ENCODE data around the gene MACF1. TPM values are rescaled to one million over a fixed set of nuclear protein-coding genes. Genes with fewer than 3 reads are reported as not detected.
"Not testable (repeated sequence)": the region's sequence is repeated elsewhere in the genome, so short reads cannot be mapped to it uniquely, and the experiment has no call there.

MACF1 gene
- total RNA-seq, 4 donors from 2014 or later = 78.7 to 139 (median 113) TPM

DNA sequence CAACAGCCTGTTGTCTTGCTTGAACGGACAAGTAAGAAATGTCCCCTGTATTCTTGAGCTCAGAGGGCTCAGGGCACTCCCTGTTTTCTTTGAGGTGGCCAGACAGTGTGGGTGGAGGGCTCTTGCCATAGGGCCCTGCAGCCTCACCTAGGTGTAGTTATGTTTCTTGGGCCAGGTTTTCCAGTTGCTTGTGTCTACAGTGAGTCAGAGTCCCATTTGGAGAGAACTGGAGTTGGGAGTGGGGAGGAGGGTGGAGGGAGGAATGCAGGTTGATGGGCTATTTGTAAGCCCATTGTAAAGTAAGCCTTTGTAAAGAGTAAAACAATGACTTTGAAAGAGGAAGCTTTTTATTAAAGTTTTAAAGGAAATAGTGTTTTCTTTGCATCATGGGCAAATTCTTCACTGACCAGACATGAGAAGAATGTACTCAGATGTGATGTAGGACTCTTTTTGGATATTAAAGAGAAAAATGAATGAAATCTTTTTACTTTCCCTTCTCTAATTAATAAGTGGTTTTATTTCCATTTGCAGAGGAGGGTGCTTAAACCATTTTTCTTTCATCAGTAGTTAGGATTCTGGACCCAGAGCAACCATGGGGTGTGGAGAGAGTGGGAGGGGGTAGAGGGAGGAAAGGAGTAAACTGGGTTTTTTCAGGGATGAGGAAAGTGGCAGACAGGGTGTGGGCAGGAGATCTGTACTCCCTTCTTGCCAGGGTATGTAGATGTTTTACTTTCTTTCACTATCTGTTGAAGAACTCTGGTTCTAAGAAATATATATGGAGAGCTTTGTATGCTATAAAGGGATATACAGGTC is 45.1 kb upstream of the MACF1 start:
- TF ChIP-seq, protein P1, sequence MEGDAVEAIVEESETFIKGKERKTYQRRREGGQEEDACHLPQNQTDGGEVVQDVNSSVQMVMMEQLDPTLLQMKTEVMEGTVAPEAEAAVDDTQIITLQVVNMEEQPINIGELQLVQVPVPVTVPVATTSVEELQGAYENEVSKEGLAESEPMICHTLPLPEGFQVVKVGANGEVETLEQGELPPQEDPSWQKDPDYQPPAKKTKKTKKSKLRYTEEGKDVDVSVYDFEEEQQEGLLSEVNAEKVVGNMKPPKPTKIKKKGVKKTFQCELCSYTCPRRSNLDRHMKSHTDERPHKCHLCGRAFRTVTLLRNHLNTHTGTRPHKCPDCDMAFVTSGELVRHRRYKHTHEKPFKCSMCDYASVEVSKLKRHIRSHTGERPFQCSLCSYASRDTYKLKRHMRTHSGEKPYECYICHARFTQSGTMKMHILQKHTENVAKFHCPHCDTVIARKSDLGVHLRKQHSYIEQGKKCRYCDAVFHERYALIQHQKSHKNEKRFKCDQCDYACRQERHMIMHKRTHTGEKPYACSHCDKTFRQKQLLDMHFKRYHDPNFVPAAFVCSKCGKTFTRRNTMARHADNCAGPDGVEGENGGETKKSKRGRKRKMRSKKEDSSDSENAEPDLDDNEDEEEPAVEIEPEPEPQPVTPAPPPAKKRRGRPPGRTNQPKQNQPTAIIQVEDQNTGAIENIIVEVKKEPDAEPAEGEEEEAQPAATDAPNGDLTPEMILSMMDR (IDR thresholded peaks at IDR 0.05 in 4 of 5, conservative IDR thresholded peaks at IDR 0.05 in 1 of 5) = no peak
- Histone ChIP-seq H3K27ac (peak overlapping the region in 2 of 4 donors; percentile 51 to 73), H3K9me3 (no peaks in the 10 kb centered on the region), H3K4me3 (no peak overlapping the region), H3K36me3 (no peaks in the 10 kb centered on the region), H3K27me3 (no peaks in the 10 kb centered on the region), H3K4me1 (peaks cover 54 to 55% of the 10 kb centered on the region in 2 donors)
- DNase-seq (no peak), ATAC-seq (peak in 1 of 2 donors; percentile 26)
- intact Hi-C loops (cut with DNase I; ENCODE audit: low total_unique reads) = loop anchor here (2.0 kb wide), 1 partner anchor 17 kb away; no protein-coding TSS in a partner anchor
- in situ Hi-C loops (cut with MboI; ENCODE audit: low sequenced_read_pairs in 4 of 4) = no loop called here

DNA sequence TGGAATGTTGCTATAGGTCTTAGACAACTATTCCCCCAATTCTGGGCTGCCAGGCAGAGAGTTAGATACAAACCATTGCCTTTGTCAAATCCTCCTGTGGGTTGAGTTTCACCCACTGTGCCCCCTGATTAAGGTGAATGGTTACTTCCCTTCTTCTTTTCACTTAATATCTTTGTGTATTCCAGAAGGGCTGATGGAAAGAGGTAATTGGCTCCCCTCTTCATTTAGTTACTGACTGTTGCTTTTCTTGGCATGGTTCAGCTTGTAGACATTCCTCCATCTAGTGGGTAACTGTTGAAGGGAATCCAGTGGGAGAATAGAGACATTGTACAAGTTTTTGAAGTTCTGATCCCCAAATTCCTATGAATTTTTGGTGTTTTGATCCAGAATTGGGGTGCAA is 43.8 kb upstream of the MACF1 start:
- Histone ChIP-seq H3K4me3 (no peak overlapping the region), H3K27ac (no peak overlapping the region), H3K4me1 (peaks cover 46 to 55% of the 10 kb centered on the region in 2 donors), H3K36me3 (no peaks in the 10 kb centered on the region), H3K9me3 (no peaks in the 10 kb centered on the region), H3K27me3 (no peaks in the 10 kb centered on the region)
- intact Hi-C loops (cut with DNase I; ENCODE audit: low total_unique reads) (no loop called here), in situ Hi-C loops (cut with MboI; ENCODE audit: low sequenced_read_pairs in 4 of 4) (no loop called here)
- ATAC-seq (no peak), DNase-seq (no peak)
- TF ChIP-seq POLR2A (IDR thresholded peaks at IDR 0.05) = no peak
- TF ChIP-seq, protein P1 (IDR thresholded peaks at IDR 0.05 in 4 of 5, conservative IDR thresholded peaks at IDR 0.05 in 1 of 5) = no peak

DNA sequence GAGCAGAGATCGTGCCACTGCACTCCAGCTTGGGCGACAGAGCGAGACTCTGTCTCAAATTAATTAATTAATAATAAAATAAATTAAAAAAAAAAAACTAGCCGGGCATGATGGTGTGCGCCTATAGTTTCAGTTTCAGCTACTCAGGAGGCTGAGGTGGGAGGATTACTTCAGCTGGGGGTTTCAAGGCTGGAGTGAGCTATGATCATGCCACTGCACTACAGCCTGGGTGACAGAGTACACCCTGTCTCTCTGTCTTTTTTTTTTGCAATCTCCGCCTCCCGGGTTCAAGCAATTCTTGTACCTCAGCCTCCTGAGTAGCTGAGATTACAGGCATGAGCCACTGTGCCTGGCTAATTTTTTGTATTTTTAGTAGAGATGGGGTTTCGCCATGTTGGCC is 42.7 kb upstream of the MACF1 start:
- intact Hi-C loops (cut with DNase I; ENCODE audit: low total_unique reads); in situ Hi-C loops (cut with MboI; ENCODE audit: low sequenced_read_pairs in 4 of 4); H3K4me3 ChIP-seq; H3K27me3 ChIP-seq; ATAC-seq; DNase-seq; H3K36me3 ChIP-seq; H3K9me3 ChIP-seq; H3K27ac ChIP-seq: not testable (repeated sequence)
- peaks cover 57% of the 10 kb centered on the region in 2 donors for H3K4me1 ChIP-seq

DNA sequence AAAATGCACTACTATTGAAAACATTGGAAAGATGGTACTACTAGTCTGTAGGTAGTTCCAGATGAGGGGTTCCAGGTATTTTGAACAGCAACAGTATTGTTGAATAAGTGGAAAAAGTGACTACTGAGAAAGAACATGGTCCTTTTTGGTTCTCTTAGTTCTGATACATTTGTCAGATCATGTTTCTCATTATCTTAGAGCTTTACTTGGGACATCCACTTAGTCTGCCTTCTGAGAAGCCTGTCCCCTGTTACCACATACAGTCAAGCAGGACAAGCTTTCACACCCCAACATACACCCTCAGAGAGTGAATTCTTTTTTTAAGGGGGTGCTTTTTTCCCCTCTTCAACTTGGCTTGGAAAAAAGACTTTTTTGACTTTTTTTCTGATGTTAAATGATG is 41.0 kb upstream of the MACF1 start:
- ATAC-seq (no peak), DNase-seq (no peak)
- Histone ChIP-seq H3K27ac (no peak overlapping the region), H3K27me3 (no peaks in the 10 kb centered on the region), H3K4me3 (no peak overlapping the region), H3K4me1 (peaks cover 48 to 61% of the 10 kb centered on the region in 2 donors), H3K36me3 (no peaks in the 10 kb centered on the region), H3K9me3 (no peaks in the 10 kb centered on the region)
- in situ Hi-C loops (cut with MboI; ENCODE audit: low sequenced_read_pairs in 4 of 4) = no loop called here
- TF ChIP-seq, protein P1 (IDR thresholded peaks at IDR 0.05 in 4 of 5, conservative IDR thresholded peaks at IDR 0.05 in 1 of 5) = no peak
- no peak for TF ChIP-seq POLR2A (IDR thresholded peaks at IDR 0.05)
- intact Hi-C loops (cut with DNase I; ENCODE audit: low total_unique reads) = no loop called here

DNA sequence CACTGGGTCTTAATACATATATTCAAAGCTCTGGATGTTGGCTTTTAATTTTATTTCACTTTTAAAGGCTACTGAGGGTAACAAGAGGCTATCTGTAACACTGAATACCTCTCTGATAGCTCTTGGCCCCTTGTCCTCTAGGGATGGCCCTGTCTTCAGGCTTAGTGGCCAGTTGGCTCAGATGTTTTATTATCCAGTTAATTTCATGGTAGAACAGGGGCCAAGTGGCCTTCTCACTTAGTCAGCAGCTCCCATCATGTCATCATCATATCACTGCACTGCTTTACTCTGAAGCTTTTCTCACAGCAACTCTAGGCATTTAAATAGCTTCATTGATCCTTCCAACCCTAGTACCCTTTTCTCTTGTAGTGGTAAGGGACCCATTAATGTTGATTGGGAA is 40.2 kb upstream of the MACF1 start:
- peak overlapping the region in 1 of 4 donors; percentile 32 for H3K27ac ChIP-seq
- H3K4me1 ChIP-seq = peaks cover 40 to 53% of the 10 kb centered on the region in 2 donors
- H3K36me3 ChIP-seq = no peaks in the 10 kb centered on the region
- TF ChIP-seq, protein P1 (IDR thresholded peaks at IDR 0.05 in 4 of 5, conservative IDR thresholded peaks at IDR 0.05 in 1 of 5) = no peak
- TF ChIP-seq POLR2A (IDR thresholded peaks at IDR 0.05) = no peak
- no peaks in the 10 kb centered on the region for H3K9me3 ChIP-seq
- no peak for ATAC-seq
- no peak for DNase-seq
- in situ Hi-C loops (cut with MboI; ENCODE audit: low sequenced_read_pairs in 4 of 4) (no loop called here), intact Hi-C loops (cut with DNase I; ENCODE audit: low total_unique reads) (no loop called here)
- H3K27me3 ChIP-seq = no peaks in the 10 kb centered on the region
- H3K4me3 ChIP-seq = no peak overlapping the region

Data from gastrocnemius medialis (tissue), 4 donors.